GM23248 (cell line): ENCODE measurements around the gene EXOC1L. TPM values are rescaled to one million over a fixed set of nuclear protein-coding genes. Genes with fewer than 3 reads are reported as not detected.

Experiments
- DNase-seq: peaks from one replicate; pipeline ENCODE4 v3.0.0-alpha.2; 2015
- H2AFZ ChIP-seq: fragments of 200-600 bp; sonication (generic); 2 replicates; pipeline ENCODE4 v1.6.1; 2016; ENCODE audit warnings: antibody characterized with exemption
- H3F3A ChIP-seq: fragments of 200-600 bp; sonication (generic); 2 replicates; pipeline ENCODE4 v1.6.1; 2016; ENCODE audit warnings: mild to moderate bottlenecking, antibody characterized with exemption, mixed run types; ENCODE audit not compliant: insufficient read depth
- H3K27ac ChIP-seq: fragments of 200-600 bp; sonication (generic); 2 replicates; pipeline ENCODE4 v1.5.1; 2016; ENCODE audit warnings: mild to moderate bottlenecking
- H3K27me3 ChIP-seq: fragments of 200-600 bp; sonication (generic); replicated peaks from 2 replicates; pipeline ENCODE4 v1.6.1; 2016; ENCODE audit warnings: mild to moderate bottlenecking; ENCODE audit not compliant: insufficient read depth
- H3K36me3 ChIP-seq: fragments of 200-600 bp; sonication (generic); 2 replicates; pipeline ENCODE4 v1.6.1; 2016; ENCODE audit warnings: low read depth, mild to moderate bottlenecking
- H3K4me1 ChIP-seq: fragments of 200-600 bp; sonication (generic); 2 replicates; pipeline ENCODE4 v1.6.1; 2016; ENCODE audit warnings: mild to moderate bottlenecking; ENCODE audit not compliant: insufficient read depth
- H3K4me2 ChIP-seq: fragments of 200-600 bp; sonication (generic); one replicate; pipeline ENCODE4 v1.6.1; 2016; ENCODE audit warnings: mild to moderate bottlenecking; ENCODE audit not compliant: unreplicated experiment
- H3K4me3 ChIP-seq: fragments of 200-600 bp; sonication (generic); 2 replicates; pipeline ENCODE4 v1.5.1; 2016; ENCODE audit warnings: mild to moderate bottlenecking
- H3K79me2 ChIP-seq: fragments of 200-600 bp; sonication (generic); 2 replicates; pipeline ENCODE4 v1.6.1; 2016; ENCODE audit warnings: mild to moderate bottlenecking; ENCODE audit not compliant: insufficient read depth
- H3K9ac ChIP-seq: fragments of 200-600 bp; sonication (generic); 2 replicates; pipeline ENCODE4 v1.6.1; 2016; ENCODE audit warnings: mild to moderate bottlenecking
- H3K9me2 ChIP-seq: fragments of 200-600 bp; sonication (generic); 2 replicates; pipeline ENCODE4 v1.6.1; 2016; ENCODE audit warnings: mixed run types, mild to moderate bottlenecking, moderate library complexity; ENCODE audit not compliant: insufficient read depth
- H3K9me3 ChIP-seq: fragments of 200-600 bp; sonication (generic); one replicate; pipeline ENCODE4 v1.6.1; 2017; ENCODE audit warnings: low read depth
- H4K20me1 ChIP-seq: fragments of 200-600 bp; sonication (generic); 2 replicates; pipeline ENCODE4 v1.6.0; 2016; ENCODE audit not compliant: insufficient read depth
- EZH2 ChIP-seq: fragments of 200-600 bp; sonication (generic); IDR thresholded peaks from 2 replicates; pipeline ENCODE4 v1.6.1; 2018; ENCODE audit warnings: antibody characterized with exemption, mild to moderate bottlenecking; ENCODE audit not compliant: insufficient read depth, poor library complexity, severe bottlenecking
- EZH2phosphoT487 ChIP-seq: fragments of 200-600 bp; sonication (generic); IDR thresholded peaks from 2 replicates; pipeline ENCODE4 v1.6.1; 2018; ENCODE audit warnings: antibody characterized with exemption, moderate library complexity, mild to moderate bottlenecking, low read depth; ENCODE audit not compliant: insufficient read depth
- WGBS, 2 experiments: methylation state at CpG; one replicate each; pipeline ENCODE4 v1.1.6; 2015 to 2017; ENCODE audit warnings: low lambda C conversion rate in 2 of 2, low coverage in 1 of 2; ENCODE audit errors: missing lambda C conversion rate in 2 of 2; 5-methylcytosine and 5-hydroxymethylcytosine counted together
- in situ Hi-C: fragments of 300-500 bp; cut with MboI; formaldehyde crosslinking; loops from 2 replicates; pipeline ENCODE4 v1.15.0; 2020
- polyA plus RNA-seq: library from polyadenylated mRNA; unstranded; fragments of >200 nt; fragmentation: Nextera tagmentation; extraction: Ambion mirVana; gene quantifications from 2 replicates; pipeline ENCODE4 v1.2.1, GENCODE V29; 2016
- total RNA-seq: library from RNA; depleted of rRNA; stranded (reverse); fragments of >200 nt; shearing (Covaris generic); gene quantifications from 2 replicates; pipeline ENCODE4 v1.2.3, GENCODE V29; 2014

EXOC1L gene
- total and polyA plus RNA-seq, 2 experiments from 2014 or later: not detected

- Histone ChIP-seq H3K36me3 (peaks cover 13% of the 10 kb centered on the region; the same call in 1 of the 2 replicates), H3K4me3 (no peak overlapping the region), H3K9me2 (no peaks in the 10 kb centered on the region), H3K27me3 (no peaks in the 10 kb centered on the region), H4K20me1 (no peaks in the 10 kb centered on the region), H3F3A (no peaks in the 10 kb centered on the region), H3K4me2 (no peak overlapping the region), H3K79me2 (peaks cover 90% of the 10 kb centered on the region), H2AFZ (no peak overlapping the region), H3K9ac (no peak overlapping the region), H3K9me3 (no peaks in the 10 kb centered on the region), H3K4me1 (peaks cover 11% of the 10 kb centered on the region), H3K27ac (no peak overlapping the region)
- in situ Hi-C loops: loop anchor here (25.0 kb wide), 1 partner anchor 420 kb away; no protein-coding TSS in a partner anchor
- 90 to 96% methylated on average over 1 of the region's 1 CpG for WGBS, 2 experiments
- DNase-seq: no peak
- no peak for TF ChIP-seq EZH2phosphoT487
- TF ChIP-seq EZH2: no peak
Measured at GRCh38 chr4:55857586-55857985, 38.0 kb downstream of the EXOC1L start.

GRCh38 chr4:55859711-55860110, 40.1 kb downstream of the EXOC1L start:
- H4K20me1 ChIP-seq: no peaks in the 10 kb centered on the region
- TF ChIP-seq EZH2phosphoT487 (no peak), EZH2 (no peak)
- H3K4me3 ChIP-seq: no peak overlapping the region
- H3K36me3 ChIP-seq: peaks cover 13% of the 10 kb centered on the region; the same call in 1 of the 2 replicates
- no peak overlapping the region for H3K9ac ChIP-seq
- DNase-seq: peak; percentile 15
- H3K79me2 ChIP-seq: peaks cover 94% of the 10 kb centered on the region
- H3K9me2 ChIP-seq: no peaks in the 10 kb centered on the region
- 98% methylated on average over 2 of the region's 2 CpGs for WGBS, 2 experiments
- no peaks in the 10 kb centered on the region for H3K9me3 ChIP-seq
- in situ Hi-C loops: loop anchor here (25.0 kb wide), 1 partner anchor 422 kb away; no protein-coding TSS in a partner anchor
- H3F3A ChIP-seq: peaks cover 9% of the 10 kb centered on the region
- H3K27ac ChIP-seq: no peak overlapping the region
- no peaks in the 10 kb centered on the region for H3K27me3 ChIP-seq
- H3K4me2 ChIP-seq: no peak overlapping the region
- peaks cover 9% of the 10 kb centered on the region for H3K4me1 ChIP-seq
- no peak overlapping the region for H2AFZ ChIP-seq

- no peaks in the 10 kb centered on the region for H3K9me2 ChIP-seq
- in situ Hi-C loops: loop anchor here (25.0 kb wide), 1 partner anchor 427 kb away; no protein-coding TSS in a partner anchor
- DNase-seq: no peak
- peaks cover 56% of the 10 kb centered on the region for H3K79me2 ChIP-seq
- H3K27me3 ChIP-seq: no peaks in the 10 kb centered on the region
- no peaks in the 10 kb centered on the region for H3K9me3 ChIP-seq
- peak overlapping the region; percentile 84 for H3K27ac ChIP-seq
- peak overlapping the region; percentile 76 for H3K4me2 ChIP-seq
- 93 to 100% methylated on average over 1 of the region's 1 CpG for WGBS, 2 experiments
- H3K9ac ChIP-seq: peak overlapping the region; percentile 56; the same call in 1 of the 2 replicates
- H3K36me3 ChIP-seq: peaks cover 22% of the 10 kb centered on the region; the same call in 1 of the 2 replicates
- TF ChIP-seq EZH2: no peak
- TF ChIP-seq EZH2phosphoT487: no peak
- H3K4me1 ChIP-seq: peaks cover 32% of the 10 kb centered on the region
- H3F3A ChIP-seq: peaks cover 30% of the 10 kb centered on the region
- no peaks in the 10 kb centered on the region for H4K20me1 ChIP-seq
- H2AFZ ChIP-seq: 0 out of 2 replicates have a peak overlapping the region, but pooled peaks have one; percentile 60
- peak overlapping the region; percentile 55 for H3K4me3 ChIP-seq
Measured at GRCh38 chr4:55864577-55865223, 45.1 kb downstream of the EXOC1L start.

- peak overlapping the region; percentile 76 for H3K4me2 ChIP-seq
- H3K9ac ChIP-seq: peak overlapping the region; percentile 56
- peaks cover 32% of the 10 kb centered on the region for H3K4me1 ChIP-seq
- H3K4me3 ChIP-seq: peak overlapping the region; percentile 55
- peaks cover 20% of the 10 kb centered on the region; the same call in 1 of the 2 replicates for H3K36me3 ChIP-seq
- no peaks in the 10 kb centered on the region for H3K9me2 ChIP-seq
- H3K9me3 ChIP-seq: no peaks in the 10 kb centered on the region
- in situ Hi-C loops: loop anchor here (25.0 kb wide), 1 partner anchor 428 kb away; no protein-coding TSS in a partner anchor
- peak overlapping the region; percentile 60 for H2AFZ ChIP-seq
- no peaks in the 10 kb centered on the region for H4K20me1 ChIP-seq
- 1 to 8% methylated on average over 2 of the region's 2 CpGs for WGBS, 2 experiments
- DNase-seq: peak; percentile 84
- peaks cover 30% of the 10 kb centered on the region for H3F3A ChIP-seq
- no peak for TF ChIP-seq EZH2
- no peak for TF ChIP-seq EZH2phosphoT487
- H3K79me2 ChIP-seq: peaks cover 50% of the 10 kb centered on the region
- no peaks in the 10 kb centered on the region for H3K27me3 ChIP-seq
- H3K27ac ChIP-seq: peak overlapping the region; percentile 84
Measured at GRCh38 chr4:55865228-55865806, 45.7 kb downstream of the EXOC1L start.
